ENCODE data around the gene RNF215. TPM values are rescaled to one million over a fixed set of nuclear protein-coding genes. Genes with fewer than 3 reads are reported as not detected.

The RNF215 gene
- total and polyA plus RNA-seq, 2 of the 13 experiments (the other 11 are each of a cell fraction or from before 2014, with no cell fraction given), result 5.3 to 6.1 TPM

- TF ChIP-seq EP300 (IDR thresholded peaks at IDR 0.05; ENCODE audit: low read depth in 2 of 2, low read length in 2 of 2), result no peak
- peak; percentile 40; the same call in 1 of the 2 replicates for TF ChIP-seq EP300 (CRISPR knock-in tag; IDR thresholded peaks at IDR 0.05; ENCODE audit: borderline replicate concordance)
- TF ChIP-seq, protein P1, sequence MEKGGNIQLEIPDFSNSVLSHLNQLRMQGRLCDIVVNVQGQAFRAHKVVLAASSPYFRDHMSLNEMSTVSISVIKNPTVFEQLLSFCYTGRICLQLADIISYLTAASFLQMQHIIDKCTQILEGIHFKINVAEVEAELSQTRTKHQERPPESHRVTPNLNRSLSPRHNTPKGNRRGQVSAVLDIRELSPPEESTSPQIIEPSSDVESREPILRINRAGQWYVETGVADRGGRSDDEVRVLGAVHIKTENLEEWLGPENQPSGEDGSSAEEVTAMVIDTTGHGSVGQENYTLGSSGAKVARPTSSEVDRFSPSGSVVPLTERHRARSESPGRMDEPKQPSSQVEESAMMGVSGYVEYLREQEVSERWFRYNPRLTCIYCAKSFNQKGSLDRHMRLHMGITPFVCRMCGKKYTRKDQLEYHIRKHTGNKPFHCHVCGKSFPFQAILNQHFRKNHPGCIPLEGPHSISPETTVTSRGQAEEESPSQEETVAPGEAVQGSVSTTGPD (CRISPR knock-in tag; IDR thresholded peaks at IDR 0.05), result no peak
- peak; percentile 86 for TF ChIP-seq YEATS2 (CRISPR knock-in tag; IDR thresholded peaks at IDR 0.05; ENCODE audit: borderline replicate concordance)
- TF ChIP-seq ZNF747 (CRISPR knock-in tag; IDR thresholded peaks at IDR 0.05; ENCODE audit: borderline replicate concordance), result peak; percentile 51; the same call in 1 of the 2 replicates
- TF ChIP-seq GATAD1 (CRISPR knock-in tag; IDR thresholded peaks at IDR 0.05), result peak; percentile 91
- no peak for TF ChIP-seq HNF1A (IDR thresholded peaks at IDR 0.05; ENCODE audit: low read depth)
- TF ChIP-seq HNF1A (CRISPR knock-in tag; IDR thresholded peaks at IDR 0.05; ENCODE audit: borderline replicate concordance), result peak; percentile 81; the same call in 1 of the 2 replicates
- peak; percentile 81; the same call in 1 of the 2 replicates for TF ChIP-seq TSC22D2 (CRISPR knock-in tag; IDR thresholded peaks at IDR 0.05; ENCODE audit: borderline replicate concordance)
- no peak for TF ChIP-seq GZF1 (CRISPR knock-in tag; IDR thresholded peaks at IDR 0.05)
- 0 out of 2 replicates have a peak, but pooled peaks have one; percentile 27 for TF ChIP-seq ZNF879 (CRISPR knock-in tag; IDR thresholded peaks at IDR 0.05)
- TF ChIP-seq ARHGAP35 (CRISPR knock-in tag; IDR thresholded peaks at IDR 0.05; ENCODE audit: borderline replicate concordance), result peak; percentile 58; the same call in 1 of the 2 replicates
- TF ChIP-seq ZNF790 (CRISPR knock-in tag; IDR thresholded peaks at IDR 0.05; ENCODE audit: borderline replicate concordance), result peak; percentile 77; the same call in 1 of the 2 replicates
- no peak for TF ChIP-seq NBN (conservative IDR thresholded peaks at IDR 0.05)
- no peak for TF ChIP-seq CCAR2 (optimal IDR thresholded peaks at IDR 0.05; ENCODE audit: low read depth, low read length)
- TF ChIP-seq ZC3H13 (CRISPR knock-in tag; IDR thresholded peaks at IDR 0.05), result no peak
- no peak for TF ChIP-seq ZNF329 (CRISPR knock-in tag; IDR thresholded peaks at IDR 0.05; ENCODE audit: low read depth)
- TF ChIP-seq MEIS2 (CRISPR knock-in tag; IDR thresholded peaks at IDR 0.05), result peak; percentile 49; the same call in 1 of the 2 replicates
- TF ChIP-seq, protein P2, sequence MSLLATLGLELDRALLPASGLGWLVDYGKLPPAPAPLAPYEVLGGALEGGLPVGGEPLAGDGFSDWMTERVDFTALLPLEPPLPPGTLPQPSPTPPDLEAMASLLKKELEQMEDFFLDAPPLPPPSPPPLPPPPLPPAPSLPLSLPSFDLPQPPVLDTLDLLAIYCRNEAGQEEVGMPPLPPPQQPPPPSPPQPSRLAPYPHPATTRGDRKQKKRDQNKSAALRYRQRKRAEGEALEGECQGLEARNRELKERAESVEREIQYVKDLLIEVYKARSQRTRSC (CRISPR knock-in tag; IDR thresholded peaks at IDR 0.05; ENCODE audit: low read depth), result no peak
- TF ChIP-seq SALL2 (CRISPR knock-in tag; IDR thresholded peaks at IDR 0.05), result peak; percentile 94; the same call in 1 of the 2 replicates
- TF ChIP-seq HNF1B (CRISPR knock-in tag; IDR thresholded peaks at IDR 0.05), result peak; percentile 14; the same call in 1 of the 2 replicates
Observed at GRCh38 chr22:30356449-30357235, 30.6 kb downstream of the RNF215 start, which contains the start of the genes CCDC157 and SF3A1 (continued).
